Stimulated activated naive CD8-positive, alpha-beta T cell treated with anti-CD3 and anti-CD28 coated beads, Interleukin-15, Interleukin-2, amounts not matched to agents 100 ng/mL and 50 ng/mL, for 24 hours (primary cell): ENCODE measurements around the gene TMEM135.
"Not testable (repeated sequence)": the region's sequence is repeated elsewhere in the genome, so short reads cannot be mapped to it uniquely, and the experiment has no call there.

ENCODE experiments used
- H3K27ac Mint-ChIP-seq: one replicate; pipeline ENCODE4 v1.8.0; 2021; ENCODE audit warnings: mild to moderate bottlenecking, mixed read lengths
- H3K27me3 Mint-ChIP-seq: one replicate; pipeline ENCODE4 v1.8.0; 2021; ENCODE audit warnings: mixed read lengths
- H3K36me3 Mint-ChIP-seq: one replicate; pipeline ENCODE4 v1.8.0; 2021; ENCODE audit warnings: low read depth, mixed read lengths
- H3K4me1 Mint-ChIP-seq: one replicate; pipeline ENCODE4 v1.8.0; 2021; ENCODE audit warnings: low read depth, mixed read lengths
- H3K4me3 Mint-ChIP-seq: one replicate; pipeline ENCODE4 v1.8.0; 2021; ENCODE audit warnings: mild to moderate bottlenecking, mixed read lengths
- H3K9me3 Mint-ChIP-seq: one replicate; pipeline ENCODE4 v1.8.0; 2021; ENCODE audit warnings: mixed read lengths

Gene TMEM135

DNA sequence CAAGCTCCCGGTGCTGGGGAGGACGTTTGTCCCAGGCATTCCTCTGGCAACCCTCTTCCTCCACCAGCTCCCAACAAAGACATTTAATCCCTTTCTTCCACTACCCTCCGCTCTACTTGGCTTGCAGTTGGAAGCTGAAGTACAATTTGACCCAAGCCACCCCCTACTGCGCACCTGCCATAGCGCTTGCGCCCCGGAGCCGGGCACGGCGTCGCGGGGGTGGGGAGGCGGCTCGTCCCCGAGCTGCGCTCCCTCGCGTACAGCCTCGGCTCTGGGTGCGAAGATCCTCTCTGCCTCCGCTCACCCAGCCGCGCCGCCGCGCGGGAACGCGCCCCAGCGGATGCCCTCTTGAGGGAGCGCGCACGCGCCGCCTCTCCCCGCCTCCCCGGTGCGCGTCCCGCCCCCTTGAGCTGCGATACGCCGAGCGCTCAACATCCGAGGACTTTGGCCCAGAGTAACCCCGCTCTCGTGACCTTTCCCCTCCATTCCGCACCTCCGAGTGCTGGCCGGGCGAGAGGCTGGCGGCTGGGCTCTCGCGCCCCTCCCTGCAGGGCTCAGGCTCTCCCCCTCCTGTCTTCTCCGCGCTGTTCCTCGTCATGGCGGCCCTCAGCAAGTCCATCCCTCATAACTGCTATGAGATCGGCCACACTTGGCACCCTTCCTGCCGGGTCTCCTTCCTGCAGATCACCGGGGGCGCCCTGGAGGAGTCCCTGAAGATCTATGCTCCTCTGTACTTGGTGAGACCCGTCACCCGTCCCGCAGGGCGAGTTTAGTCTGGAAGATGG is at the start of gene TMEM135:
TSS of gene TMEM135 (plus strand) at position 485 of the 785 bp plus-strand sequence. CDS start at position 597, 112 bp downstream.
- no peaks in the 10 kb centered on the region for H3K9me3 Mint-ChIP-seq
- H3K4me1 Mint-ChIP-seq: peaks cover 47% of the 10 kb centered on the region
- H3K27ac Mint-ChIP-seq: peak within 1 kb of the TSS; percentile 90
- no peaks in the 10 kb centered on the region for H3K27me3 Mint-ChIP-seq
- peaks cover 7% of the 10 kb centered on the region for H3K36me3 Mint-ChIP-seq
- peak within 1 kb of the TSS; percentile 98 for H3K4me3 Mint-ChIP-seq

DNA sequence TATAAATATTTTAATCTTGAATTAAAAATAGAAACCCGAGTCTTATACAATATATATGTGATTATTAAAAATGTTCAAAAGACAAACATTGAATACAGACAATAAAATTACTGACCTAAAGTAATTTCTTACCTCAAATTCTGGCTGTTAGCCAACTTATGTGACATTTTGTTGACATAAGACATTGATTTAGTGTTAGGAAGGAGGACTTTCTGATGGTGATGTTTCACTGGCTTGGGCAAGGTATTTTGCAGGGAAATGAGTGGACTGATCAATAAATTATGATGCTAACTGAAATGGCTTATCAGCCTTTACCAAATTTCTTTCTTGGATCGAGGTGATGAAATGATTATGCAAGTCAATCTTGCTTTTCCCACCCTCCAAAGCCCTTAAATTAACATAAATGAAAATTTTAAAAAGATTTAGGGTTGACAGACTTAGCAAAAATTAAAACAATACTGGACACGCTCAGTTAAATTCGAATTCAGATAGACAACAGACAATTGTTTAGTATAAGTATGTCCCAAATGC is 49.3 kb upstream of the TMEM135 start:
- Mint-ChIP-seq H3K4me1 (no peaks in the 10 kb centered on the region), H3K9me3 (no peaks in the 10 kb centered on the region), H3K4me3 (no peak overlapping the region), H3K36me3 (no peaks in the 10 kb centered on the region), H3K27me3 (peaks cover 8% of the 10 kb centered on the region), H3K27ac (no peak overlapping the region)

DNA sequence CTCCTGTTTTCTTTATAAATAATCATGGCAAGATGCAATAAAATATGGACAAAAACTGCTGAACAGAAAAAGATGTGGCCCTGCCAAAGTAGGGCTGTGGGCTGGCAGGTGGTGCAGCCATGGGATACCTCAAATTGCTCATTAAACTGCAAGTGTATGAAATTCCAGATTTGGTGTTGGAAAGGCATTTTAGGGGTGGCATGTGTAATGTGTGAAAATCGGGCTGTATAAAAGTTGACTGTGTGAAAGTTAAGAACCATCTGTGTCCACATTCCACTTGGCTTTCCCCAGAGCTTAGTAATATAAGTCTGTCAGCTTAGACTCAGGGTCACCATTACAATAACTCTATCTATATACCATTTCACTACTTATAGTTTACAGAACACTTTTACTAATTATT is 47.7 kb upstream of the TMEM135 start:
- Mint-ChIP-seq H3K9me3 (no peaks in the 10 kb centered on the region), H3K27me3 (peaks cover 8% of the 10 kb centered on the region)

DNA sequence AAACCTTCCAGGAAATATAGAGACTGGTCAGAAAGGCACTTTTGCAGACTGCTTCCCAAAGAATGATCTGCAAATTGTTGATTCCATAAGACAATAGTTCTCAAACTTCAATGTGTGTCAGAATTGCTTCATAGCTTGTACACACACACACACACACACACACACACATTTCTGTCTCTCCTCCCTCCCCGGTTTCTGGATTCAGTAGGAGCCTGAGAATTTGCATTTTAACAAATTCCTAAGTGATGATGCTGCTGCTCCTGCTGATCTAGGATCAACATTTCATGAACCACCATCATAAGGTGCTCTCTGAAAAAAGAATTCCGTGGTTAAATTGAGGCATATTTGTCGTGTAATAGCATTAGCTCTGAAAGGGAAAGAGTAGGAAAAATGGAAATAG is 47.2 kb upstream of the TMEM135 start:
- Mint-ChIP-seq H3K4me1 (no peaks in the 10 kb centered on the region), H3K27ac (no peak overlapping the region), H3K9me3 (no peaks in the 10 kb centered on the region), H3K4me3 (no peak overlapping the region), H3K36me3 (no peaks in the 10 kb centered on the region), H3K27me3 (peaks cover 8% of the 10 kb centered on the region)

More for the DNA sequence above, 47.7 kb upstream of the TMEM135 start:
- H3K4me3 Mint-ChIP-seq: no peak overlapping the region
- no peak overlapping the region for H3K27ac Mint-ChIP-seq
- H3K36me3 Mint-ChIP-seq: no peaks in the 10 kb centered on the region
- H3K4me1 Mint-ChIP-seq: no peaks in the 10 kb centered on the region

DNA sequence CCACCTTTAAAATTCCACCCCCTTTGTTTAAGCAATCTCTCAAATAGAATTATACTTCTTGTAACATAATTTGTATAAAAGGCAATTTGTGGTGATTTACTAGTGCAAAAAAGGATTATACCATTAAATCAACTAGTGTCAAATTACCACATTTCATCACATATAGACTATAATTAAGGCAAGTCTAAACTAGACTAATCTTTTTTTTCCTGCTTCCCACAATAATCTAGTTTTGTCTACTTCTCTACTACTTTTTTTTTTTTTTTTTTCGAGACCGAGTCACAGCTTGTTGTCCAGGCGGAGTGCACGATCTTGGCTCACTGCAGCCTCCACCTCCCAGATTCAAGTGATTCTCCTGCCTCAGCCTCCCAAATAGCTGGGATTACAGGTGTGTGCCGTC is 46.4 kb upstream of the TMEM135 start:
- no peaks in the 10 kb centered on the region for H3K4me1 Mint-ChIP-seq
- H3K36me3 Mint-ChIP-seq: no peaks in the 10 kb centered on the region
- no peaks in the 10 kb centered on the region for H3K9me3 Mint-ChIP-seq
- no peak overlapping the region for H3K4me3 Mint-ChIP-seq
- peaks cover 8% of the 10 kb centered on the region for H3K27me3 Mint-ChIP-seq
- H3K27ac Mint-ChIP-seq: no peak overlapping the region

DNA sequence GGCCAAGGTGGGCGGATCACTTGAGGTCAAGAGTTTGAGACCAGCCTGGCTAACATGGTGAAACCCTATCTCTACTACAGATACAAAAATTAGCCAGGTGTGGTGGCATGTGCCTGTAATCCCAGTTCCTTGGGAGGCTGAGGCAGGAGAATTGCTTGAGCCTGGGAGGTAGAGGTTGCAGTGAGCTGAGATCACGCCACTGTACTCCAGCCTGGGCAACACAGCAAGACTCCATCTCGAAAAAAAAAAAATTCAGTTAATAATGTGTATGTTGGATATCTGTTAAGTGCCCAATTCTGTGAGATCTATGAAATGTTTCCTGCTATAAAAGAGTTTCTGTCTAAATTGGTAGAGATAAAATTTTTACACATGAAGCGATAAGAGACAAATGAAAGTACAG is 45.4 kb upstream of the TMEM135 start:
- not testable (repeated sequence) for H3K27ac Mint-ChIP-seq, H3K9me3 Mint-ChIP-seq, H3K36me3 Mint-ChIP-seq, H3K4me1 Mint-ChIP-seq, H3K4me3 Mint-ChIP-seq, H3K27me3 Mint-ChIP-seq

DNA sequence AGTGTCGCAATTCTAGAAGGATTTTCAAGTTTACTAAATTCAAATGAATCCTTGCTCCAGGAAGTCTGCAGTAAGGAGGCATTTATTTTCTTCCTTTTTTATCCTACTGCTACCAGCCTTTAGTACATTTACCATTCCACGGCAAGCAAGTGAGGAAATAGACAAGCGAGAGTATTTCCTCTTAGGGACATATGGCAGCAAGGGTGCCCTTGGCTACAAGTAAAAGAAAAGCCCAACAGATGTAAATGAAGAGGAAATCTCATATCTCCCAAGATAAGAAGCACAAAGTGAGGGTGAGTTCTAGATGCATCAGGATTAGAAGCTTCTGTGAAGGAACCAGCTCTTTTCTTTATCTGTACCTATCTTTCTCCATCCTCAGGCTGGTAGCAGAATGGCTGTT is 44.7 kb upstream of the TMEM135 start:
- H3K4me3 Mint-ChIP-seq: no peak overlapping the region
- H3K9me3 Mint-ChIP-seq: no peaks in the 10 kb centered on the region
- H3K27me3 Mint-ChIP-seq: peaks cover 4% of the 10 kb centered on the region
- H3K36me3 Mint-ChIP-seq: no peaks in the 10 kb centered on the region
- no peak overlapping the region for H3K27ac Mint-ChIP-seq
- no peaks in the 10 kb centered on the region for H3K4me1 Mint-ChIP-seq

DNA sequence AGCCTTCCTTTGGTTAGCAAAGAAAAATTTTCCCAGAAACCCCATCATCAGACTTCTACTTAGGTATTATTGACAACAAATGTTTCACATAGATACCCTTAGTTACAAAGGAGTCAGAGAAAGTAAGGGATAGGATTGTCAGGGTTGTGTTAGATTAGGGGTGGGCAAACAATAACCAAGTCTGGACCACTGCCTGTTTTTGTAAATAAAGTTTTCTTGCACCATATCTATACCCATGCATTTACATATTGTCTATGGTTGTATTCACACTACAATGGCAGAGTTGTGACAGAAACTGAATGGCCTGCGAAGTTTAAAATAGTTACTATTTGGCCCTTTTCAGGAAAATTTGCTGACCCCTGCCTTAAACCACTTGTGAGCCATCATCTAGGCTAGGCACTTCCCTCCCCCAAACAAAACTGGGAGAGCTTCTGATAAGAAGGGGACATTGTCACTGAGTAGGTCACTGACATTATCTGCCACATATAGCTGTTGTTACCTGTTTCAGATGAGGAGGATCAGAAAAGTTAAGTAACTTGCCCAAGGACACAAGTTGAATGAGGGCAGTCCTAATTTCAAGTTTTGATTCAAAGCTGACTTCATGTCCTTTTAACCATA is 40.7 kb upstream of the TMEM135 start:
- Mint-ChIP-seq H3K4me3 (no peak overlapping the region), H3K4me1 (no peaks in the 10 kb centered on the region), H3K27ac (no peak overlapping the region), H3K36me3 (no peaks in the 10 kb centered on the region), H3K27me3 (no peaks in the 10 kb centered on the region), H3K9me3 (no peaks in the 10 kb centered on the region)

DNA sequence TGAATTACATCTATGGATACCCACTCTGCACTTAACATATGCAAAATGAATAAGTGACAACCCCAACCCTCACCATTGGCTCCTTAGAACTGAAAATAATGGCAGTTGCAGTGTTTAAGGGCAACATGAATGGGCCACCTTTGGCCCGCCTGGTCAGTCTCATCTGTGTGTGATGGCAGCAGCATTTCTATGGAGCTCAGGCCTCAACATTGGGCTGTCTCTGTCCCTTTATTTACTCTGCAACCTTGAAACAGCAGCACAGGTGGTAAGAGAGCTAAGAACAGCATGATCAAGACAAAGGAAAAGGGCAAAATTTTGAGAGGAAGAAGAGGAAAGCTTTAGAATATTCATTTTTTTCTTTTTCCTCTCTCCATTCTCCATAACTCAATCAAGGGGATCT is 38.3 kb upstream of the TMEM135 start:
- no peak overlapping the region for H3K27ac Mint-ChIP-seq
- H3K4me3 Mint-ChIP-seq: no peak overlapping the region
- H3K9me3 Mint-ChIP-seq: no peaks in the 10 kb centered on the region
- H3K27me3 Mint-ChIP-seq: no peaks in the 10 kb centered on the region
- no peaks in the 10 kb centered on the region for H3K36me3 Mint-ChIP-seq
- H3K4me1 Mint-ChIP-seq: no peaks in the 10 kb centered on the region

DNA sequence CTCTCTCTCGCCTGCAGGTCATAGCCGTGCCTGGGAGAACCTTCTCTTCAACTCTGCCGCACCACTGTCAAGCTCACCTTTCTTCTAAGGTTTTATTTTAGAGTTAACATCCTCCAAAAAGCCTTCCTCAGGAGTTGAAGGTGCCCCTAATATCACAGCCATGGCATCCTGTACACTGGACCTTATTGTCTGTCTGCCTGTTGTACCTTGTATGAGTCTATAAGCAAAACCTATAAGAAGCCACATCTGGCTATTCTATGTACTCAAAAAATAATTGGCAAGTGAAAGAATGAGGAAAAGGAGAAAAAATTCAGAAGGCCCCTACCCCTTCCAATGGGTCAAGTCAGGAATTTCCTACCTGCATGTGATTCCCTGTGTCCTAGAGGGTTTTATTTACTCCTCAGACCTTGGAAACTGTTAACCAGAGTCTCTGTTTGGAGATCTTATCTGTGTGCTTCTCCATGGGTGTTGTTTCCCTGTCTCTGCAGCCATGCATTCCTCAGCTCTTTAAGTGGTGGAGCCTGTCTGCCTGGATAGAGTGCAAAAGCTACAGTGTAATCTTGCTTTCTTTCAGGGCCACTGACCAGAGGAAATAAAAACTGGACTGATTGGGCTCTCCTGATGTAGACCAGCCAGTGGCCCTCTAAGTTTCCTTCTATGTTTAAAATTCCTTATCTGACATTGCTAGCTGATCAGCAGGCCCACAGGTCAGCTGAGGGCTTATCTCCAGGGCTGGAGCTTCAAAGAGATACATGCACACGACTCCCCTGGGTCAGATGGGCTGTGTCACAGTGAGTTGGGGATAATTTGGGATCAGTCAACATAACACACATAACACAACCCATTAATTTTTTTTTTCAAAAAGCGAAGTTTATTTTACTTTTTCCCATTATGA is 37.6 kb upstream of the TMEM135 start:
- H3K27me3 Mint-ChIP-seq: no peaks in the 10 kb centered on the region
- no peaks in the 10 kb centered on the region for H3K36me3 Mint-ChIP-seq
- no peak overlapping the region for H3K27ac Mint-ChIP-seq
- H3K4me1 Mint-ChIP-seq: no peaks in the 10 kb centered on the region
- no peaks in the 10 kb centered on the region for H3K9me3 Mint-ChIP-seq
- H3K4me3 Mint-ChIP-seq: no peak overlapping the region

DNA sequence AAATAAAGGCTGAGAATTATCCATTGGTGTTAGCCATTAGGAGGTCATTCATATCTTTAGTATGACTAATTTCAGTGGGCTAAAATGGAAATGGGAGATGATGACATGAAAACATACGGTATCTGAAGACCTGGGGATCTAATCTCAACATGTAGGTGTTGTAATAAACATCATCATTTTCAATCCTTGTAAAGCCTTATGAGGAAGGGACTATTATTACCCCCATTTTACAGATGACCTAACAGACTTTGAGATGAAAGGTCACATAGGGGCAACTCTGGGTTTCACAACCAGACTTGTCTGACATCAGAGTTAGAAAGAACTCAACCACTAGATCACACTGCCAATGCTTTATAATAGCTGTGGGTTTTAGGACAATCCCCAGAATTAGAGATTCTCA is 34.8 kb upstream of the TMEM135 start:
- no peaks in the 10 kb centered on the region for H3K4me1 Mint-ChIP-seq
- no peak overlapping the region for H3K4me3 Mint-ChIP-seq
- peaks cover 3% of the 10 kb centered on the region for H3K27me3 Mint-ChIP-seq
- no peaks in the 10 kb centered on the region for H3K9me3 Mint-ChIP-seq
- no peaks in the 10 kb centered on the region for H3K36me3 Mint-ChIP-seq
- no peak overlapping the region for H3K27ac Mint-ChIP-seq

DNA sequence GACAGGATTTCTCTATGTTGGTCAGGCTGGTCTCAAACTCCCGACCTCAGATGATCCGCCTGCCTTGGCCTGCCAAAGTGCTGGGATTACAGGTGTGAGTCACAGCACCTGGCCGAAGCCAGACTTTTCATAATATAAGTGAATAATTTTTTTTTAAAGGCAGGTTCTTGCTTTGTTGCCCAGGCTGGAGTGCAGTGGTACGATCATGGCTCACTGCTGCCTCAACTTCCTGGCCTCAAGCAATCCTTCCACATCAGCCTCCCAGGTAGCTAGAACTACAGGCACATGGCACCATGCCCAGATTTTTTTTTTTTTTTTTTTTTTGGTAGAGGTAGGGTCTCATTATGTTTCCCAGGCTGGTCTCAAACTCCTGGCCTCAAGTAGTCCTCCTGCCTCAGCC is 33.5 kb upstream of the TMEM135 start:
- not testable (repeated sequence) for H3K9me3 Mint-ChIP-seq, H3K36me3 Mint-ChIP-seq, H3K4me1 Mint-ChIP-seq, H3K27ac Mint-ChIP-seq, H3K4me3 Mint-ChIP-seq, H3K27me3 Mint-ChIP-seq

DNA sequence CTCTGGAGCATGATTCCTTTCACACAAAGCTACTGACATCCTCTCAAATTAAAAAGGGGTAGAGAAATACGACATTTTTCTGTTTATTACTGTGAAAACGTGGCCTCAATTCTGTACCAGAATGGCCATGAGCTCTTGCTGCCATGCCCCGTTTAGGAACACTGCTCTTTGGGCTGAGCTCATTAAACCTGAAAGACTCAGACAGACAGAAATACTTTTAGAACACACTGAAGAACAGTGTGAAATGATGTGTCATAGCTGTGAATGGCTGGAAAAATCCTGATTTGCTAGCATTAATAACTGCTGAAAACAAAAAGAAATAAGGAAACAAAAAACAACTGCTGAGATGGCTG is 32.2 kb upstream of the TMEM135 start:
- Mint-ChIP-seq H3K9me3 (no peaks in the 10 kb centered on the region), H3K4me1 (no peaks in the 10 kb centered on the region)

DNA sequence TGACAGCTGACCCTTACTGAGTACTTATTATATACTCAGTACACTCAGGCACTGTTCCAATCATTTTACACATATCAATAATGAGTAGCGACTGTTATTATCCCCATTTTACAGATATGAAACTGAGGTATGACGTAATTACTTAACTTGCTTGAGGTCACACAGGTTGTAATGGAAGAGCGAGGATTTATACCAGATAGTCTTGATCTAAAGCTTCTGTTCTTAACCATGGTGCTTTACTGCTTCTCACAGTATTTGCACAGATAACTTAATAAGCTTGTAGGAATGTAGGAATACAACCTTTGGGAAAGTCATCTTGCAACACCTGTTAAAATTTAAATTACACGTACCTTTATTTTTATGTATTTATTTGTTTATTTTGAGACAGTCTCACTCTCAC is 31.7 kb upstream of the TMEM135 start:
- H3K4me1 Mint-ChIP-seq: no peaks in the 10 kb centered on the region
- H3K27ac Mint-ChIP-seq: no peak overlapping the region
- no peak overlapping the region for H3K4me3 Mint-ChIP-seq
- H3K36me3 Mint-ChIP-seq: no peaks in the 10 kb centered on the region
- H3K9me3 Mint-ChIP-seq: no peaks in the 10 kb centered on the region
- H3K27me3 Mint-ChIP-seq: peaks cover 3% of the 10 kb centered on the region

More for the DNA sequence above, 32.2 kb upstream of the TMEM135 start:
- peaks cover 3% of the 10 kb centered on the region for H3K27me3 Mint-ChIP-seq
- no peak overlapping the region for H3K4me3 Mint-ChIP-seq
- H3K27ac Mint-ChIP-seq: no peak overlapping the region
- H3K36me3 Mint-ChIP-seq: no peaks in the 10 kb centered on the region

DNA sequence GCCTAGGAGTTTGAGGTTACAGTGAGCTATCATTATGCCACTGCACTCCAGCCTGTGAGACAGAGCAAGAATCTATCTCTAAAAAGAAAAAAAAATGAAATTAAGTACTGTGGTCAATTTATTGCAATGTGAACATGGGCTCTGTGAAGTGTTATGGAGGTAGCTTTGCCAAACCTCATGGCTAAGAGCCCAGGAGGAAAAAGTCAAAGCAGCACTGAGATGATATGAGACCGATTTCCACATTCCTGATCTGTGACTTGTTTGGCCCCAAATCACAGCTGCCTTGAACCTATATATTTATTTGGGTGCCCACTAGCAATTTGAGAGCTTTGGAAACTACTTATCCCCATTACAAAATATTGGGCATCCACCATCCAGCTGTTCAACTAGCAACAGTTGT is 29.8 kb upstream of the TMEM135 start:
- H3K36me3 Mint-ChIP-seq: no peaks in the 10 kb centered on the region
- peaks cover 3% of the 10 kb centered on the region for H3K27me3 Mint-ChIP-seq
- H3K4me1 Mint-ChIP-seq: no peaks in the 10 kb centered on the region
- no peak overlapping the region for H3K4me3 Mint-ChIP-seq
- H3K9me3 Mint-ChIP-seq: no peaks in the 10 kb centered on the region
- no peak overlapping the region for H3K27ac Mint-ChIP-seq
